ENCODE results near the gene PRKAG2. TPM values are rescaled to one million over a fixed set of nuclear protein-coding genes. Genes with fewer than 3 reads are reported as not detected.

PRKAG2 gene
- total and polyA plus RNA-seq, 10 donors, result 15.8 to 50.9 (median 32.8) TPM

DNA sequence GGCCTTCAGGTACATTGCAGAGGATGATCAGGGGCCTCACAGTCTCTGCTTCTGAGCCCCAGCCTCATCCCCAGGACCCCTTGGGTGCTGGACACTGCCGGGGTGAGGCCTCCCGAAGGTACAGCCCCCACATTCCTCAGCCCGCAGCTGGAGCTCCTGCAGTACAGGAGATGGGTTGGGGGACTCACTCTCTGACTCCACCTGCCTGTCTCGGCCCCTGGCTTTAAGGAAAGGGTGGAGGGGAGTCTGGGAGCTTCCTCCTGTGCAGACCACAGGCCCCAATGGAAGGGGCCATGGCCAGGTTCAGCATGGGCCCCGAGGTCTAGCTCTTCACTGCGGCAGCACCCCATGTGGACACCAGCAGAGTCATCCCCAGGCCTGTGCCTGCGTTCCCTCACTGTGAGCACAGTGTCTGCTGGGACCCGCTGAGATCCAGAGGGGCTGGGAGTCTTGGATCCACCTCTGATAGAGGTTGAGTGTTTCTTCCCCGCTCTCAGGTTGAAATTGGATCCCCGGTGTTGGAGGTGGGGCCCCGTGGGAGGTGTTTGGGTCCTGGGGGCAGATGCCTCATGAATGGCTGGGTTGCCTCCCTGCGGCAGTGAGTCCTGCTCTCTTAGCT, 99.9 kb downstream of the PRKAG2 start:
- no peaks in the 10 kb centered on the region for H3K9me3 ChIP-seq
- peak; percentile 64 for DNase-seq
- H3K27ac ChIP-seq, result no peak overlapping the region
- H3K36me3 ChIP-seq, result peaks cover 0 to 58% (median 0%) of the 10 kb centered on the region in 6 donors
- H3K27me3 ChIP-seq (replicated peaks in 1 of 7), result no peaks in the 10 kb centered on the region
- H3K4me1 ChIP-seq, result no peaks in the 10 kb centered on the region
- TF ChIP-seq CTCF (IDR thresholded peaks at IDR 0.05 in 8 of 11, conservative IDR thresholded peaks at IDR 0.05 in 3 of 11) (no peak), POLR2AphosphoS5 (IDR thresholded peaks at IDR 0.05) (no peak), POLR2A (IDR thresholded peaks at IDR 0.05) (no peak)
- intact Hi-C loops (cut with DNase I; ENCODE audit: low total_unique reads), result loop anchor here (10.0 kb wide), 1 partner anchor 248 kb away; the partner anchor contains the start of gene GALNT11
- 90 to 98% (median 93%) methylated on average over 5 to 12 of the region's 12 CpGs for WGBS, 5 donors
- no peak overlapping the region for H3K4me3 ChIP-seq

- Histone ChIP-seq H3K27ac (no peak overlapping the region), H3K4me3 (no peak overlapping the region), H3K36me3 (peaks cover 0 to 59% (median 0%) of the 10 kb centered on the region in 6 donors), H3K27me3 (replicated peaks in 1 of 7) (no peaks in the 10 kb centered on the region), H3K9me3 (no peaks in the 10 kb centered on the region), H3K4me1 (no peaks in the 10 kb centered on the region)
- 88 to 94% (median 91%) methylated on average over 8 of the region's 8 CpGs for WGBS, 5 donors
- no peak for TF ChIP-seq POLR2A (IDR thresholded peaks at IDR 0.05)
- no peak for TF ChIP-seq CTCF (IDR thresholded peaks at IDR 0.05 in 8 of 11, conservative IDR thresholded peaks at IDR 0.05 in 3 of 11)
- no peak for TF ChIP-seq POLR2AphosphoS5 (IDR thresholded peaks at IDR 0.05)
- peak; percentile 38 for DNase-seq
- intact Hi-C loops (cut with DNase I; ENCODE audit: low total_unique reads), result loop anchor here (10.0 kb wide), 1 partner anchor 248 kb away; the partner anchor contains the start of gene GALNT11
Observed at GRCh38 chr7:151776446-151776845, 100.5 kb downstream of the PRKAG2 start.

- intact Hi-C loops (cut with DNase I; ENCODE audit: low total_unique reads), result loop anchor here (10.0 kb wide), 1 partner anchor 249 kb away; the partner anchor contains the start of gene GALNT11
- DNase-seq, result peak; percentile 52
- Histone ChIP-seq H3K27me3 (replicated peaks in 1 of 7) (no peaks in the 10 kb centered on the region), H3K4me3 (no peak overlapping the region), H3K27ac (no peak overlapping the region), H3K9me3 (no peaks in the 10 kb centered on the region), H3K4me1 (no peaks in the 10 kb centered on the region), H3K36me3 (peaks cover 0 to 53% (median 0%) of the 10 kb centered on the region in 6 donors)
- WGBS, 5 donors, result 83 to 88% (median 84%) methylated on average over 12 to 14 of the region's 14 CpGs
- TF ChIP-seq POLR2AphosphoS5 (IDR thresholded peaks at IDR 0.05) (no peak), POLR2A (IDR thresholded peaks at IDR 0.05) (no peak), CTCF (IDR thresholded peaks at IDR 0.05 in 8 of 11, conservative IDR thresholded peaks at IDR 0.05 in 3 of 11) (no peak)
Observed at GRCh38 chr7:151775547-151776443, 101.1 kb downstream of the PRKAG2 start.
